Measurements from ENCODE around the gene FKBP6. TPM values are rescaled to one million over a fixed set of nuclear protein-coding genes. Genes with fewer than 3 reads are reported as not detected.
A peak's percentile ranks its signal among the peaks of the same experiment; 100 is the strongest.

FKBP6 gene
- total and polyA plus RNA-seq, 2 of the 13 experiments (the other 11 are each of a cell fraction or from before 2014, with no cell fraction given), result 0.07 to 0.20 TPM

GRCh38 chr7:73342645-73343044 is 14.7 kb downstream of the FKBP6 start (continued):
- TF ChIP-seq, protein P1, sequence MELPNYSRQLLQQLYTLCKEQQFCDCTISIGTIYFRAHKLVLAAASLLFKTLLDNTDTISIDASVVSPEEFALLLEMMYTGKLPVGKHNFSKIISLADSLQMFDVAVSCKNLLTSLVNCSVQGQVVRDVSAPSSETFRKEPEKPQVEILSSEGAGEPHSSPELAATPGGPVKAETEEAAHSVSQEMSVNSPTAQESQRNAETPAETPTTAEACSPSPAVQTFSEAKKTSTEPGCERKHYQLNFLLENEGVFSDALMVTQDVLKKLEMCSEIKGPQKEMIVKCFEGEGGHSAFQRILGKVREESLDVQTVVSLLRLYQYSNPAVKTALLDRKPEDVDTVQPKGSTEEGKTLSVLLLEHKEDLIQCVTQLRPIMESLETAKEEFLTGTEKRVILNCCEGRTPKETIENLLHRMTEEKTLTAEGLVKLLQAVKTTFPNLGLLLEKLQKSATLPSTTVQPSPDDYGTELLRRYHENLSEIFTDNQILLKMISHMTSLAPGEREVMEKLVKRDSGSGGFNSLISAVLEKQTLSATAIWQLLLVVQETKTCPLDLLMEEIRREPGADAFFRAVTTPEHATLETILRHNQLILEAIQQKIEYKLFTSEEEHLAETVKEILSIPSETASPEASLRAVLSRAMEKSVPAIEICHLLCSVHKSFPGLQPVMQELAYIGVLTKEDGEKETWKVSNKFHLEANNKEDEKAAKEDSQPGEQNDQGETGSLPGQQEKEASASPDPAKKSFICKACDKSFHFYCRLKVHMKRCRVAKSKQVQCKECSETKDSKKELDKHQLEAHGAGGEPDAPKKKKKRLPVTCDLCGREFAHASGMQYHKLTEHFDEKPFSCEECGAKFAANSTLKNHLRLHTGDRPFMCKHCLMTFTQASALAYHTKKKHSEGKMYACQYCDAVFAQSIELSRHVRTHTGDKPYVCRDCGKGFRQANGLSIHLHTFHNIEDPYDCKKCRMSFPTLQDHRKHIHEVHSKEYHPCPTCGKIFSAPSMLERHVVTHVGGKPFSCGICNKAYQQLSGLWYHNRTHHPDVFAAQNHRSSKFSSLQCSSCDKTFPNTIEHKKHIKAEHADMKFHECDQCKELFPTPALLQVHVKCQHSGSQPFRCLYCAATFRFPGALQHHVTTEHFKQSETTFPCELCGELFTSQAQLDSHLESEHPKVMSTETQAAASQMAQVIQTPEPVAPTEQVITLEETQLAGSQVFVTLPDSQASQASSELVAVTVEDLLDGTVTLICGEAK (IDR thresholded peaks at IDR 0.05), result no peak
- TF ChIP-seq, protein P1 (CRISPR knock-in tag; IDR thresholded peaks at IDR 0.05), result peak; percentile 49; the same call in 1 of the 2 replicates
- TF ChIP-seq ZNF883 (CRISPR knock-in tag; IDR thresholded peaks at IDR 0.05; ENCODE audit: not compliant biosample characterization) (peak; percentile 25), ZNF614 (CRISPR knock-in tag; IDR thresholded peaks at IDR 0.05; ENCODE audit: borderline replicate concordance) (peak; percentile 54; the same call in 1 of the 2 replicates), PATZ1 (CRISPR knock-in tag; IDR thresholded peaks at IDR 0.05) (0 out of 2 replicates have a peak, but pooled peaks have one; percentile 11), MAX (IDR thresholded peaks at IDR 0.05) (peak; percentile 80), ZNF280B (CRISPR knock-in tag; IDR thresholded peaks at IDR 0.05; ENCODE audit: borderline replicate concordance) (0 out of 2 replicates have a peak, but pooled peaks have one; percentile 41), ZBTB38 (CRISPR knock-in tag; IDR thresholded peaks at IDR 0.05) (0 out of 2 replicates have a peak, but pooled peaks have one; percentile 58), KLF12 (CRISPR knock-in tag; IDR thresholded peaks at IDR 0.05; ENCODE audit: borderline replicate concordance) (0 out of 2 replicates have a peak, but pooled peaks have one; percentile 42)
- TF ChIP-seq, protein P2, sequence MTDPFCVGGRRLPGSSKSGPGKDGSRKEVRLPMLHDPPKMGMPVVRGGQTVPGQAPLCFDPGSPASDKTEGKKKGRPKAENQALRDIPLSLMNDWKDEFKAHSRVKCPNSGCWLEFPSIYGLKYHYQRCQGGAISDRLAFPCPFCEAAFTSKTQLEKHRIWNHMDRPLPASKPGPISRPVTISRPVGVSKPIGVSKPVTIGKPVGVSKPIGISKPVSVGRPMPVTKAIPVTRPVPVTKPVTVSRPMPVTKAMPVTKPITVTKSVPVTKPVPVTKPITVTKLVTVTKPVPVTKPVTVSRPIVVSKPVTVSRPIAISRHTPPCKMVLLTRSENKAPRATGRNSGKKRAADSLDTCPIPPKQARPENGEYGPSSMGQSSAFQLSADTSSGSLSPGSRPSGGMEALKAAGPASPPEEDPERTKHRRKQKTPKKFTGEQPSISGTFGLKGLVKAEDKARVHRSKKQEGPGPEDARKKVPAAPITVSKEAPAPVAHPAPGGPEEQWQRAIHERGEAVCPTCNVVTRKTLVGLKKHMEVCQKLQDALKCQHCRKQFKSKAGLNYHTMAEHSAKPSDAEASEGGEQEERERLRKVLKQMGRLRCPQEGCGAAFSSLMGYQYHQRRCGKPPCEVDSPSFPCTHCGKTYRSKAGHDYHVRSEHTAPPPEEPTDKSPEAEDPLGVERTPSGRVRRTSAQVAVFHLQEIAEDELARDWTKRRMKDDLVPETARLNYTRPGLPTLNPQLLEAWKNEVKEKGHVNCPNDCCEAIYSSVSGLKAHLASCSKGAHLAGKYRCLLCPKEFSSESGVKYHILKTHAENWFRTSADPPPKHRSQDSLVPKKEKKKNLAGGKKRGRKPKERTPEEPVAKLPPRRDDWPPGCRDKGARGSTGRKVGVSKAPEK (CRISPR knock-in tag; IDR thresholded peaks at IDR 0.05; ENCODE audit: borderline replicate concordance), result 0 out of 2 replicates have a peak, but pooled peaks have one; percentile 21

Measured in HepG2 (cell line).